ENCODE measurements around the gene NEK7.
A peak's percentile ranks its signal among the peaks of the same experiment; 100 is the strongest.

The NEK7 gene

DNA sequence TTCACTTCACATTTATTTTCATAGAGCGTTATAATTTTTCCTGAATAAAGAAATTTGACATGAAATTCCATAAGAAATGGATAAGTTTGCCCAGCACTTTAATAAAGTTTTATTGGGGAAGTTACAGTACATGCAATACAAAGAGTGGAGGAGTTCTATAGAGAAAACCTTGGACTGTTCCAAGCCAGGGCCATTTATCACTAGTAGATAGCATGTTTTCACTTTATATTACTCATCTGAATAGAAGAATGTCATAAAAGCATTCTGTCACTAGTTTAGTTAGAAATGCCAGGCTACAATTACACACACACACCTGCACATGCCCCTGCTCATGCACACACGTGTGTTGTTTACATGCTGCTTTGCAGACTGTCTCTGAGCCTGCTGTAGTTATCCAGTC, 123.3 kb downstream of the NEK7 start:
- POLR2A ChIA-PET = no interaction called here
- no peak for TF ChIP-seq ZNF384 (IDR thresholded peaks at IDR 0.05)
- no peak for TF ChIP-seq ARNT (IDR thresholded peaks at IDR 0.05)
- no peak for TF ChIP-seq BHLHE40 (IDR thresholded peaks at IDR 0.05; ENCODE audit: borderline replicate concordance)
- no peak for TF ChIP-seq SUZ12 (IDR thresholded peaks at IDR 0.05)
- no peak for TF ChIP-seq FOXK2 (IDR thresholded peaks at IDR 0.05)
- TF ChIP-seq ELF4 (IDR thresholded peaks at IDR 0.05) = no peak
- no peak for TF ChIP-seq TARDBP (IDR thresholded peaks at IDR 0.05)
- no peak for DNase-seq (ENCODE audit: extremely low spot score)
- CTCF ChIA-PET = no interaction called here

DNA sequence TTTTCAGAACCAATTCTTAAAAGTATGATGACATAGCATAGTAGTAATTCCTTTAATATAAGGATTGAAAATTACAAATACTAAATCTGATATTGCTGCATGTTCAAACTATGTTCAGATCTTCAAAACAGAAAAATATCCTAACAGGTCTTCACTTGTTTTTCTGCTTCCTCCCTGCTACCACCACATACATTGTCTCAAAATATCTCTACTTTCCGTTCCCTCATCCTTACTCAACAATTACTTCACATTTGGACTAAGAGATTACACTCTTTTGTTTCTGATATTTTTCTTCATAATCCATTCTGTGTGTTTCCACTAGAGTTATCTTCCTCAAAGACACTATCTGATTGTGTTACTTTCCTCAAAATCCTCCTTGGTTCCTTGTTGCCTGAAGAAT, 125.1 kb downstream of the NEK7 start:
- TF ChIP-seq, protein P1, sequence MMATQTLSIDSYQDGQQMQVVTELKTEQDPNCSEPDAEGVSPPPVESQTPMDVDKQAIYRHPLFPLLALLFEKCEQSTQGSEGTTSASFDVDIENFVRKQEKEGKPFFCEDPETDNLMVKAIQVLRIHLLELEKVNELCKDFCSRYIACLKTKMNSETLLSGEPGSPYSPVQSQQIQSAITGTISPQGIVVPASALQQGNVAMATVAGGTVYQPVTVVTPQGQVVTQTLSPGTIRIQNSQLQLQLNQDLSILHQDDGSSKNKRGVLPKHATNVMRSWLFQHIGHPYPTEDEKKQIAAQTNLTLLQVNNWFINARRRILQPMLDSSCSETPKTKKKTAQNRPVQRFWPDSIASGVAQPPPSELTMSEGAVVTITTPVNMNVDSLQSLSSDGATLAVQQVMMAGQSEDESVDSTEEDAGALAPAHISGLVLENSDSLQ (IDR thresholded peaks at IDR 0.05) = no peak
- POLR2A ChIA-PET = no interaction called here
- CTCF ChIA-PET = no interaction called here
- no peak for DNase-seq (ENCODE audit: extremely low spot score)

DNA sequence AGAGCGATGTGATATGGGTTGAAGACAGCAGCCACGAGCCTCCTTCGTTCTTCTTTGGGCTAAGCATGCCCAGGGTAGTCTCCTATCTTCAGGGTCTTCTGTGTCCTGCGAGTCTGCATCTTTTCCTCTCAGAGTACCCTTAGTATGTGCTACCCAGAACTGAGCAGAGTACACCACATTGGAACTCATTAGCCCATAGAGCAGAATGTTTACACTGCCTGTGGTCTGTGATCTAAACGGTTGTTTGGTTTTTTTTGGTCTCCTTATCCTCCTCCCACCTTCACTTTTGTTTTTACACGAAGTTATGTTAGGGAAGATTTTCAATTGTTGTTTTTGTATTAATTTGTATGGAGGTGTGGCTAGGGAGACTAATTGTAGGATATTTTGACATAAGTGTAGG, 126.4 kb downstream of the NEK7 start:
- no peak for DNase-seq (ENCODE audit: extremely low spot score)
- ChIA-PET CTCF (no interaction called here), POLR2A (no interaction called here)
- TF ChIP-seq FOXM1 (IDR thresholded peaks at IDR 0.05; ENCODE audit: borderline replicate concordance) (no peak), SUZ12 (IDR thresholded peaks at IDR 0.05) (no peak), ARNT (IDR thresholded peaks at IDR 0.05) (no peak)

DNA sequence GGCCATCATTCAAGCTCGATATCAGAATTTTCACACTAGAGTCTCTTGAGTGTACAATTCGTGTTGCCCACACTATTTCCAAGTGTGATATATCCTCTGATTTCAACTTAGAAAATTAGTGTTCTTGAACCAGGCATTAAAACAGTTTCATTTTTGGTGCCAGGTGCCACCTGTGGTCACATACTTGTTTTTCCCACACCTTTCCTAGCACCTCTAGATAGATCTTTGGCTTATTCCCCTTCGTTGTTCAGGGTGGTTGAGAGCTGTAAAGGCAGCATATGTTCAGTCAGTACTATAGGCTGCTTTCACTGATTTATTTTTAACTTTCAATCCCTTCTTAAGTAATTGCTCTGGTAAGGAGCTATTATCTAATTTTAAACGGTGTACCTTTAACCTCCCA, 131.1 kb downstream of the NEK7 start:
- CTCF ChIA-PET = no interaction called here
- TF ChIP-seq FOXK2 (IDR thresholded peaks at IDR 0.05) (no peak), SP1 (IDR thresholded peaks at IDR 0.05) (no peak), SUZ12 (IDR thresholded peaks at IDR 0.05) (no peak), CTBP1 (IDR thresholded peaks at IDR 0.05; ENCODE audit: borderline replicate concordance) (no peak), HDGF (IDR thresholded peaks at IDR 0.05; ENCODE audit: borderline replicate concordance) (no peak), LEF1 (IDR thresholded peaks at IDR 0.05; ENCODE audit: borderline replicate concordance) (no peak), NFRKB (IDR thresholded peaks at IDR 0.05) (no peak), FOXM1 (IDR thresholded peaks at IDR 0.05; ENCODE audit: borderline replicate concordance) (no peak), TARDBP (IDR thresholded peaks at IDR 0.05) (no peak), ELF4 (IDR thresholded peaks at IDR 0.05) (no peak), ARNT (IDR thresholded peaks at IDR 0.05) (no peak), L3MBTL2 (conservative IDR thresholded peaks at IDR 0.05) (no peak), FOXA1 (IDR thresholded peaks at IDR 0.05) (no peak)
- POLR2A ChIA-PET = no interaction called here
- no peak for DNase-seq (ENCODE audit: extremely low spot score)

DNA sequence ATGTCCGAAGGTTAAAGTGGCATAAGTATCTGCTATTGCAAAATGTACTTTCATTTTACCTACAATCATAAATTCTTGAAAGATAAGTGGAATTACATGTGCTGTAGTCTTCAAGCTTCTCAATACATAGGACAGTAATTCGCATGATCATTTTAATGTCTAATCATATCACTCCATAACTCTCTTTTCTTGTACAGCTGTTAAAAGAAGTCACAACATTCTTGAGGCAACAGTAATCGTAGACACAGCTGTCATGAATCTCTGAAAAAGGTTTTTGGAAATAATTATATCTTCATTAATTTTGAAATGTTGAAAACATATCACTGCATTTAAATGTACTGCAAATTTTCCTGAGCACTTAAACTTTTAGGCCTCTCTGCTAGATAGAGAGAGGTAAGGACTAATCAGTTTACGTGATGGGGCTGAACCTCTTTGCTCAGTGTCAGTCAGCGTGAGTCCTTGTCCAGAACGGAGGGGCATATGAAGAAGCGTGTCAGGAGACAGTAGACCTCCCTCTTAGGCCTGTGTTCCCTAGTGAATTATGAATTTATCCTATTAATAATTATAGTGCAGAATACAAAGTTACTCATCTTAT, 133.4 kb downstream of the NEK7 start:
- TF ChIP-seq, protein P1 (IDR thresholded peaks at IDR 0.05) = no peak
- TF ChIP-seq ZNF384 (IDR thresholded peaks at IDR 0.05) (no peak), SP1 (IDR thresholded peaks at IDR 0.05) (no peak)
- POLR2A ChIA-PET = no interaction called here
- DNase-seq (ENCODE audit: extremely low spot score) = no peak
- CTCF ChIA-PET = no interaction called here

DNA sequence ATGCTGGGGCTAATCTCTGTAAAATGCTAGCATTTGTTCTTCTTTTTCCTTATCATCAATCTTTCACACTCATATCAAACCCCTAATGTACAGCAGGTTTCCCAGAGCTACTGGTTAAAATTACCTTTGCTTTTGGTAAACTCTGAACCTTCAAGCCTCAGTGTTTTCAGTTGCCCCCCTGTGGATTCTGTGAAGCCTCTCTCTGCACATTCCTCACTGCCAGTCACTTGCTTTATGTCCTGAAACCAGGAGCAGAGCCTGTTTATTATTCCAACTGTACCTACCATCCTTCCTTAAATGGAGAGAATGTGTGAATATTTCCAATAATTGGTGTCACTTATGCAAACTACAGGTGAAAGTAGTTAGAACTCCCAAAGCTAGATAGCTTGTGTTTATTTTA, 134.2 kb downstream of the NEK7 start:
- CTCF ChIA-PET = no interaction called here
- DNase-seq (ENCODE audit: extremely low spot score) = peak; percentile 25
- POLR2A ChIA-PET = no interaction called here
- TF ChIP-seq, protein P1 (IDR thresholded peaks at IDR 0.05) = peak; percentile 77
- TF ChIP-seq CTBP1 (IDR thresholded peaks at IDR 0.05; ENCODE audit: borderline replicate concordance) = no peak

DNA sequence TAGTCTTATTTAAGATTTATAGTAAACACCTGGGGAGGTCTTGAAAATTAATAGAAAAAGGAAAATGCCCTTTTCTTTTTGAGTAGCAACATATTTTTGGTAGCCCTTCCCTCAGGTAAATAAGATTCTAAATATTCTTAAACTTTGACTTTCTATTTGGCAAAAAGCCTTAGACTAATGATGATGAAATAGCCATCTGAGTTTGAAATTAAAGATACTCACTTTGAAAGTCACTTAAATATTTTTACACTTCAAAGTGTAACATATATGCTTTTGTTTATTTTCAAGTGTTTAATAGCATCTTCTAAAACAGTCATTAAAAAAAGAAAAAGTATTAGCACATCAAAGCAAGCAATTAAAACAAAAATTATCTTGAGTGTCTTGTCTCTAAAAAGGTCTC, 135.1 kb downstream of the NEK7 start:
- CTCF ChIA-PET = no interaction called here
- POLR2A ChIA-PET = no interaction called here
- DNase-seq (ENCODE audit: extremely low spot score) = no peak
- TF ChIP-seq, protein P1 (IDR thresholded peaks at IDR 0.05) = no peak
- TF ChIP-seq FOXK2 (IDR thresholded peaks at IDR 0.05) = no peak
- TF ChIP-seq L3MBTL2 (conservative IDR thresholded peaks at IDR 0.05) = no peak
- TF ChIP-seq SUZ12 (IDR thresholded peaks at IDR 0.05) = no peak
- no peak for TF ChIP-seq LEF1 (IDR thresholded peaks at IDR 0.05; ENCODE audit: borderline replicate concordance)
- TF ChIP-seq ELF4 (IDR thresholded peaks at IDR 0.05) = no peak
- TF ChIP-seq NFRKB (IDR thresholded peaks at IDR 0.05) = no peak
- TF ChIP-seq TARDBP (IDR thresholded peaks at IDR 0.05) = no peak
- no peak for TF ChIP-seq ZNF384 (IDR thresholded peaks at IDR 0.05)
- TF ChIP-seq BHLHE40 (IDR thresholded peaks at IDR 0.05; ENCODE audit: borderline replicate concordance) = no peak
- TF ChIP-seq FOXM1 (IDR thresholded peaks at IDR 0.05; ENCODE audit: borderline replicate concordance) = no peak
- TF ChIP-seq SP1 (IDR thresholded peaks at IDR 0.05) = no peak
- no peak for TF ChIP-seq HDGF (IDR thresholded peaks at IDR 0.05; ENCODE audit: borderline replicate concordance)
- TF ChIP-seq FOXA1 (IDR thresholded peaks at IDR 0.05) = no peak
- no peak for TF ChIP-seq ARNT (IDR thresholded peaks at IDR 0.05)
